ENCODE results near the gene ZSCAN12. TPM values are rescaled to one million over a fixed set of nuclear protein-coding genes. Genes with fewer than 3 reads are reported as not detected.
A peak's percentile ranks its signal among the peaks of the same experiment; 100 is the strongest.

ZSCAN12 gene
- total RNA-seq, 2 experiments from 2014 or later, result 8.4 to 10.5 TPM

DNA sequence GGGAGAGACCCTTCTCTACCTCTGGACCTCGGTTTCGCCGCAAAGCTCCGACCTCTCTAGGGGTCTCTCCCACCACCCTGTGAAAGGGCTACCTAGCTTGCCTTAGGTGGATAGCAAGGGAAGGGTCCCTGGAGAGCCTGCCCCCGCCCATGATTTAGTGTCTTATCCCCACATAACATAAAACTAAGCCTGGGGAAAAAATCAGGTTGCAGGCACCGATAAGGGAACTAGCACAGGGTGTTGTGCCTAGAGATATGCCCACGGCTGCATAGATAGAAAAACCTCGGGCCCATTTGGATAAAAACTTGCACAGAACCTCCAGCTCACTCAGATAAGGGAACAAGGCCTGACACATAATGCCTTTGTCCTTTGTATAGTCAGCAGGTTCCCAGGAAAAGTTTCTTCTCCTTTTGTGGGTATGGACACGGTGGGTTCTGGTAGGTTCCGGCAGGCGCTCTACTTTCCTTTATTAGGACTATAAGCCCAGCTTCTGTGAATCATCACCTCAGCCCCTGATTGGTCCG, 64.4 kb downstream of the ZSCAN12 start:
- peak overlapping the region; percentile 65 for H3K4me3 ChIP-seq (ENCODE audit: low read depth, low read length, poor library complexity, severe bottlenecking)
- H3K36me3 ChIP-seq (ENCODE audit: insufficient read depth, low read length), result no peaks in the 10 kb centered on the region
- H3K79me2 ChIP-seq (ENCODE audit: insufficient read depth, low read depth, low read length), result no peaks in the 10 kb centered on the region
- BruUV-seq (replicated peaks), result no TSS peak
- no peaks in the 10 kb centered on the region for H4K20me1 ChIP-seq (ENCODE audit: insufficient read depth, low read length)
- peak overlapping the region; percentile 62; the same call in 1 of the 2 replicates for H2AFZ ChIP-seq (ENCODE audit: low read length)
- no peak overlapping the region for H3K27ac ChIP-seq (ENCODE audit: low read depth, low read length, poor library complexity, severe bottlenecking)
- peaks cover 6% of the 10 kb centered on the region for H3K9me3 ChIP-seq (ENCODE audit: low read length)
- peaks cover 14% of the 10 kb centered on the region for H3K4me1 ChIP-seq (ENCODE audit: insufficient read depth, low read length, poor library complexity, severe bottlenecking)
- H3K9me2 ChIP-seq (ENCODE audit: insufficient read depth, low read length), result no peaks in the 10 kb centered on the region
- TF ChIP-seq, protein P1, sequence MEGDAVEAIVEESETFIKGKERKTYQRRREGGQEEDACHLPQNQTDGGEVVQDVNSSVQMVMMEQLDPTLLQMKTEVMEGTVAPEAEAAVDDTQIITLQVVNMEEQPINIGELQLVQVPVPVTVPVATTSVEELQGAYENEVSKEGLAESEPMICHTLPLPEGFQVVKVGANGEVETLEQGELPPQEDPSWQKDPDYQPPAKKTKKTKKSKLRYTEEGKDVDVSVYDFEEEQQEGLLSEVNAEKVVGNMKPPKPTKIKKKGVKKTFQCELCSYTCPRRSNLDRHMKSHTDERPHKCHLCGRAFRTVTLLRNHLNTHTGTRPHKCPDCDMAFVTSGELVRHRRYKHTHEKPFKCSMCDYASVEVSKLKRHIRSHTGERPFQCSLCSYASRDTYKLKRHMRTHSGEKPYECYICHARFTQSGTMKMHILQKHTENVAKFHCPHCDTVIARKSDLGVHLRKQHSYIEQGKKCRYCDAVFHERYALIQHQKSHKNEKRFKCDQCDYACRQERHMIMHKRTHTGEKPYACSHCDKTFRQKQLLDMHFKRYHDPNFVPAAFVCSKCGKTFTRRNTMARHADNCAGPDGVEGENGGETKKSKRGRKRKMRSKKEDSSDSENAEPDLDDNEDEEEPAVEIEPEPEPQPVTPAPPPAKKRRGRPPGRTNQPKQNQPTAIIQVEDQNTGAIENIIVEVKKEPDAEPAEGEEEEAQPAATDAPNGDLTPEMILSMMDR (conservative IDR thresholded peaks at IDR 0.05; ENCODE audit: low read length), result no peak
- no peak for TF ChIP-seq EZH2phosphoT487 (IDR thresholded peaks at IDR 0.05; ENCODE audit: borderline replicate concordance, low read depth, low read length)
- intact Hi-C loops (cut with micrococcal nuclease; ENCODE audit: unreplicated experiment), result no loop called here
- ChIA-PET POLR2A (interaction anchor here (2.8 kb wide), 1 partner anchor 13 kb away, joined by 9 read pairs; no protein-coding TSS in a partner anchor), CTCF (ENCODE audit: unreplicated experiment) (no interaction called here)
- no peak for DNase-seq (ENCODE audit: low spot score)
- peak overlapping the region; percentile 89; the same call in 1 of the 2 replicates for H3K4me2 ChIP-seq (ENCODE audit: low read length)

DNA sequence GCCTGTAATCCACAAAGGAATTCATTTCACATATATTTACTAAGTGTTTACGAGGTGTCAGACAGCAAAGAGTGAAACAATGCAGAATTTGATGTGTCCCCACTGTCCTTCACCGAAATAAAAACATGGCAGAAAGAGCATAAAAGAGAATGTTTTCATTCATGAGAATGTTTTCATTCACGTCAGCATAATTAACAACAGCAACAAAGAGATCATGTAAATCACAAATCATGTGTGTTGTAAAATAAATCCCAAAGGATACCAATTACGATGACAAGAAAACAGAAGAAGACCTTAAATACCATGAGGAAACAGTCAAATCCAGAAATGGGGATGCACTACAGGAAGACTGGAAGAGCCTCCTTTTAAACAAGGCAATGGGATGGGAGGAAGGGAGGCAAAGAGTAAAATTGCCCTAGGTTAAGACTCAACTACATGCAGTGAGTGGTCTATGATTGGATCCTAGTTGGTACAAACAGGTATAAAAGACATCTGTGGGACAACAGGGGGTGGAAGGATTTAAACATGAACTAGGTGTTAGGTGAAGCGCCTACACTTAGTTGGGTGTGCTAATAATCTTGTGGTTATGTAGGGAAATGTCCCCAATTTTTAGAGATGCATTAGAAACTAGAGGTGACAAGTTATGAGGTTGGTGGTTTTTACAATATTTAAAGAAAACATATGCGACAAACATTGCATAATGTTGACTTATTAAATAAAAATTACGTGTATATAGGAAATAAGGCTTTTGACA, 65.1 kb downstream of the ZSCAN12 start:
- Histone ChIP-seq H3K36me3 (ENCODE audit: insufficient read depth, low read length) (no peaks in the 10 kb centered on the region), H3K4me2 (ENCODE audit: low read length) (no peak overlapping the region), H3K9me3 (ENCODE audit: low read length) (no peaks in the 10 kb centered on the region), H3K27ac (ENCODE audit: low read depth, low read length, poor library complexity, severe bottlenecking) (no peak overlapping the region), H3K4me3 (ENCODE audit: low read depth, low read length, poor library complexity, severe bottlenecking) (no peak overlapping the region), H3K79me2 (ENCODE audit: insufficient read depth, low read depth, low read length) (no peaks in the 10 kb centered on the region), H3K9me2 (ENCODE audit: insufficient read depth, low read length) (no peaks in the 10 kb centered on the region), H2AFZ (ENCODE audit: low read length) (no peak overlapping the region), H4K20me1 (ENCODE audit: insufficient read depth, low read length) (no peaks in the 10 kb centered on the region), H3K4me1 (ENCODE audit: insufficient read depth, low read length, poor library complexity, severe bottlenecking) (peaks cover 14% of the 10 kb centered on the region)
- intact Hi-C loops (cut with micrococcal nuclease; ENCODE audit: unreplicated experiment), result no loop called here
- ChIA-PET CTCF (ENCODE audit: unreplicated experiment) (no interaction called here), POLR2A (interaction anchor here (2.8 kb wide), 1 partner anchor 13 kb away, joined by 9 read pairs; no protein-coding TSS in a partner anchor)
- TF ChIP-seq, protein P1 (conservative IDR thresholded peaks at IDR 0.05; ENCODE audit: low read length), result no peak
- TF ChIP-seq EZH2phosphoT487 (IDR thresholded peaks at IDR 0.05; ENCODE audit: borderline replicate concordance, low read depth, low read length), result no peak
- no peak for DNase-seq (ENCODE audit: low spot score)
- BruUV-seq (replicated peaks), result no TSS peak

DNA sequence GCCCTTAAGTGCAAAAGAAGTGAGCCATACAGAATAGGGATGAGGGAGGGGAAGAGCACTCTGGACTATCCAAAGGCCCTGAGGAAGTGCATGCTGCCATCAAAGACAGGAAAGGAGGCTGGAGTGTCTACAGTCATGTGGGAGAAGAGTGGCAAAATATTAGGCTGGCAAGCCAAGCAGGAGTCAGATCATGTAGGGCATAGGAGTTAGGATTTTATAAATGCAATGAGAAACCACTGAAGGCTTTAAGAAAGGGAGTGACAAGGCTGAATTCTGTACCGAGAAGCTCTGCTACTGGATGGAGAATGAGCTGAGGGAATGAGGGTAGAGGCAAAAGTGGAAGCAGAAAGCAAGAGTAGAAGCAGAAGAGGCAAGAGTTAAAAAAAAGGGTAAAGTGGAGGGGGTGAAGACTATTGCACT, 65.9 kb downstream of the ZSCAN12 start:
- no peak overlapping the region for H3K27ac ChIP-seq (ENCODE audit: low read depth, low read length, poor library complexity, severe bottlenecking)
- H3K4me3 ChIP-seq (ENCODE audit: low read depth, low read length, poor library complexity, severe bottlenecking), result no peak overlapping the region
- peaks cover 14% of the 10 kb centered on the region for H3K4me1 ChIP-seq (ENCODE audit: insufficient read depth, low read length, poor library complexity, severe bottlenecking)
- no peaks in the 10 kb centered on the region for H3K36me3 ChIP-seq (ENCODE audit: insufficient read depth, low read length)
- H4K20me1 ChIP-seq (ENCODE audit: insufficient read depth, low read length), result no peaks in the 10 kb centered on the region
- no peak overlapping the region for H3K4me2 ChIP-seq (ENCODE audit: low read length)
- no peaks in the 10 kb centered on the region for H3K9me3 ChIP-seq (ENCODE audit: low read length)
- no TSS peak for BruUV-seq (replicated peaks)
- ChIA-PET POLR2A (no interaction called here), CTCF (ENCODE audit: unreplicated experiment) (no interaction called here)
- no peaks in the 10 kb centered on the region for H3K9me2 ChIP-seq (ENCODE audit: insufficient read depth, low read length)
- no peaks in the 10 kb centered on the region for H3K79me2 ChIP-seq (ENCODE audit: insufficient read depth, low read depth, low read length)
- no peak overlapping the region for H2AFZ ChIP-seq (ENCODE audit: low read length)
- TF ChIP-seq, protein P1 (conservative IDR thresholded peaks at IDR 0.05; ENCODE audit: low read length), result no peak
- TF ChIP-seq EZH2phosphoT487 (IDR thresholded peaks at IDR 0.05; ENCODE audit: borderline replicate concordance, low read depth, low read length), result no peak
- no peak for DNase-seq (ENCODE audit: low spot score)
- intact Hi-C loops (cut with micrococcal nuclease; ENCODE audit: unreplicated experiment), result no loop called here
